Amygdala (tissue), 56 donors: Measurements from ENCODE around the gene DOCK4.
A peak's percentile ranks its signal among the peaks of the same experiment; 100 is the strongest.
"Not testable (repeated sequence)": the region's sequence is repeated elsewhere in the genome, so short reads cannot be mapped to it uniquely, and the experiment has no call there.

Experiments
- DNase-seq, 56 donors: peaks; one replicate each; lab custom pipeline; 2025; lab: John Stamatoyannopoulos, UW

DOCK4 gene

DNA sequence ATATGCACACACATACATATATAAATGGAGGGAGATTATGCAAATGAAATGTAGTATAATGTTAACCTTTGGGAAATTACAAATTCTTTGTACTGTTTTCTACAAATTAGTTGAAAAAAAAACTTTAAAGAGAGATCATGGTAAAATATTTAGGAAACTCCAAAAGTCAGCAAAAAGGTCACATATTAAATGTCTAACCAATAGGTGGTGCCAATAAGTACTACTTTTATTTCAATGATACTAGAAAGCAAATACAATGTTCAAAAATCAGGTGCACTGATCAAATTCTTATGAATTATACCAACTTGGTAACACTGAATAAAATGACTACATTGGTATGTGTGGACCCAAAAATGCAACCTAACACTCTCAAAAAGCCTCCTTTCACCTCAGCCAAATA is 276.9 kb downstream of the DOCK4 start:
- no peak for DNase-seq

DNA sequence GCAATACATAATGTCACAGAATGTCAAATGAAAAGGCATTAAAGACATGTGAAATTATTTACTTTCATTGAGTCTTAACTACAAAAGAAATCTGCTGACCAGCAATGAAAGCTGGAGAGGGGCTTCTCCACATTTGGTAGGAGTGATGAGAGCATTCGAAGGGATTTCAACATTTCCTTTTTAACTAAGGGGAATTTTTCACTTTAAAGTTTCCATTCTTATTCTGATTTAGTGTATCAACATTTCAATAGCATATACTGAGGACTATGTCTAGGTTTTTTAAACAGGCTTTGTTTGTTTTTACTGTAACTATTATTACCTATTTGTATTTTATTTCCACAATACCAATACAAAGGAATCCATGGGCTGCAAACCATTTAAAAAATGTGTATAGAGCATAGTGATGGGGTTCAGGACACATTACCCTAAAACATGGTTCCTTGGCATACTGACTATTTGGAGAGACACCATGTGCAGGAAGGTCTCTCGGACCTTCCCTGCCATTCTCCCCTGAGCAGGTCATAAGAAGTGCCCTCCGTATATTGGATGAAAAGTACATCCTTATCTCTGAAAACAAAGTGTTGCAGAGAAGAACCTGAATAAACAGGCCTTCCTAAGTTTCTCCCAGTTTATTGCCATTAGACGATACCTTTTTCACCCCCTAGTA is 278.7 kb downstream of the DOCK4 start:
- no peak for DNase-seq

DNA sequence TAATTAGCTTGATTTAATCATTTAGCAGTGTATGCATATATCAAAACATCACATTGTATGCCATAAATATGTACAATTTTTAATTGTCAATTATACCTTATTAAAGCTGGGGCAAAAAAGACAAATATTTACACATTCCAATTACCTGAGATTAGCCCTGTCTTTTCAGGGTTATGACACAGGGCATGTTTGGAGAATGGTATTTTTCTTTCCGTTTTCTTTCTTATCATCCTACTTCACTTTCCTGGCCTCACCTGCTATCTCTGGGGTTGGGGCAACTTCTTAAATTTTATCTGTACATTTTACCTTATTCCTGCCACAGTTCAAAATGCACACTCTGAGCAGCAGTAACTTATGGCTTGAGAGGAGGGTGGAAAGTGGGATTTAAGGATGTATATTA is 285.9 kb downstream of the DOCK4 start:
- no peak for DNase-seq

DNA sequence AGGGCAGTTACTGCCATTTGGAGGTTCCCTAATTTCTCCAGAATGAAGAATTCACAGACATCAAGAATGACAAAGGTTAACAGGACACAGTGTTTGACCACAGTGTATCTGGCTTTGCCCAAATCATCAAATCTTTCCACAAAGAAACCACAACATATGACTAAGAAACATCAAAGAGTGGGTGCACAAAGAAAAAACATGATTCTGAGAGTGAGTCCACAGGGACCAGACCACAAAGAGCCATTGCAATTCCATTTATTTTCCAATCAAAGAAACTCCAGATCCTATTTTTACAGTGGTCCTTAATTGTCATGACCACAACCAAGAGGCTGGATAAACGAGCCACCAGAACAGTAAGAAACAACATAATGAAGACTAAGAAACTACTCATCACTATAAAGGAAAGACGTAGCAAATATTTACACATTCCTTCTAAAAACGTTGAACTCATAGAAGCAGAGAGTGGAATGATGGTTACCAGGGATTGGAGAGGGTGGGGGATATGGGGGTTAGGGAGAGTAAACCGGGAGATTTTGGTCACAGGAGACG is 286.5 kb downstream of the DOCK4 start:
- no peak for DNase-seq

DNA sequence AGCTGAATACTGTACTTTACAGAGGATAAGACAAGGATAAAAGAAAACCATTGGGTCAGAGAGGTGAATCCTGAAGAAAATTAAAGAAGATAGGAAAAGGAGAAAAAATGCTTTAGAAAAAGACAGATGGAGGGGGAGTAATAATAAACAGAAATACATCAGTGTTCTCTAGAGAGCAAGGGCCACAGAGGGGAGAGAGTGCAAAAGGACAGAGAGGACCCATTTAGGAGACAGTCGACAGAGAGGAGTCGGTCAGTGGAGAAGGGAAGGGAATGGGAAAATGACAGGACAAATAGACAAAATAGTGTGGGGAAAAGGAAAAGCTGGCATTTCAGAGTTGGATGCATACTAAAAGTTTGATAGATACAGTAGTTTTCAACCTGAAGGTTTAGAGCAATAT is 287.0 kb downstream of the DOCK4 start:
- DNase-seq: no peak

DNA sequence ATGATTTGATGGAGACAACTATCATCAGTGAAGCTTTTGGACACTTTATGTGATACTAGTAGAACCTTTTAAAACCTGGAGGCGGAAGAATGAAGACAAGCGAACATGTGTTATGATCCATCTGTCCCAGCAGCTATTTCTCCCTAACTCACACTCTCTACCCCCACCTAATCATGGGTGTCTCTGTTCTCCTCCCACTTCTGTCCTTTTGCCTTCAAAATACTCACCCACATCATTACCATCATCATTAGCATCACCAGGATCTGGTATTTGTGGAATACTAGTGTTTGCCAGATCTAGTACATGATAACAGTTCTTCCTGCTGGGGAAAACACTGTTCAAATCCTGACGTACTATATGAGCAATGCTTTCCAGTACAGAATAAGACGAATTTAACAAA is 287.7 kb downstream of the DOCK4 start:
- DNase-seq: peak in 4 of 56 donors; percentile 2 to 31 (median 18)

DNA sequence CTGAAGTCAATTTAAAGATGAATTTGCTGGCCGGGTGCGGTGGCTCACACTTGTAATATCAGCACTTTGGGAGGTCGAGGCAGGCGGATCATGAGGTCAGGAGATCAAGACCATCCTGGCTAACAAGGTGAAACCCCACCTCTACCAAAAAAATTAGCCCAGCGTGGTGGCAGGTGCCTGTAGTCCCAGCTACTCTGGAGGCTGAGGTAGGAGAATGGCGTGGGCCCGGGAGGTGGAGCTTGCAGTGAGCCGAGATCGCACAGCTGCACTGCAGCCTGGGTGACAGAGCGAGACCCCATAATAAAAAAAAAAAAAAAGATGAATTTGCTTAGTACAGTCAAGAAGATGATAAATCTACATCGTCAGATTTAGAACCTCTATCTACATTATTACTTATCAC is 288.8 kb downstream of the DOCK4 start:
- DNase-seq: not testable (repeated sequence)

DNA sequence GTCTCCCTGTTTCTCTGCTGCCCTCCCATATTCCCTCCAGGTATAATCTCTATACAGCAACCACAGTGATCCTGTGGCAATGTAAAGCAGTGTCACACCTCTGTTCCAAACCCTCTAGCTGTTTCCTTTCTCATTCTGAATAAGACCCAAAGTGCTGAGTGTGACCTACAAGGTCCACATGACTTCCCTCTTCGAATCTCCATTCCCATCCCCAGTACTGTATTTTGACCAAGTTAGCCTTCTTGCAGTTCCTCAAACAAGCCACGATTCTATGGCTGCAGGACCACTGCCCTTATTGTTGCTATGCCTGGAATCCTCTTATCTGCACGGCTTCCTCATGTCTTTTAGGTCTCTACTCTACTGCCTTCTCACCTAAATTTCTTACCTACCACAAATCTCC is 291.9 kb downstream of the DOCK4 start:
- DNase-seq: peak in 2 of 56 donors; percentile 9 to 15

DNA sequence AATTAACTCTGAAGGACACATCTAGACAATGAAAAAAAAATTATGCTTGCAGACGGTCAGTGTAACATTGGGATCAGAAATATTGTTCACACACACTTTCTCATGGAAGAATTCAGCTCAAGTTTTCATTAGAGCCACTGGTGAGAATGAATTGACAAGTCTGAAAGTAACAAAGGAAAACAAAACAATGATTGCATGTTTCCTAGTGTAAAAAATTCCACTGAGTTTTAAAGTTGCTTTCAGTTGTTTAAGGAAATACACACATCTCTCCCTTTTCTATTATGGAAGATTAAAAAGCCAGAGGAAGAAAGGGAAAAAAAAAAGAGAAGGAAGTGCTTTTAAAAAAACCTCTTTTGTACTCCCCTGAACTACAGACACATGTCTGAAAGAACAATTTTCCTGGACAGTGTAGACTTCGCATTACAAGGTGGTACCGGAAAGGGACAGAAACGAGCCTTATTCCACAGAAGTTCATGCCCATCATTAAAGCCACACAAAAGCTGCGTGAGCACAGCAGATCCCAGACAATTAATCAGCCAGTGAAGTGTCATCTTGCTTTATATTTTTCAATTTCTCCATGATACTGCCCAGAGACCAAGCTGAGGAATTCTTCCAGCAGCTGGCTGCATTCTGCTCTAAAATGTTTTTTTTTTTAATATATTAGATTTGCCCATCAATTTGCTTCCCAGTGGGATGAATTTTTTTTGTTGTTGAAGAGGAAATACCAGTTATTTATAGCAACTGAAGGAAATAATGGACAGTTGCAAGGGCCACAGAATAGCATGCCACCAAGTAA is 294.8 kb downstream of the DOCK4 start:
- no peak for DNase-seq

DNA sequence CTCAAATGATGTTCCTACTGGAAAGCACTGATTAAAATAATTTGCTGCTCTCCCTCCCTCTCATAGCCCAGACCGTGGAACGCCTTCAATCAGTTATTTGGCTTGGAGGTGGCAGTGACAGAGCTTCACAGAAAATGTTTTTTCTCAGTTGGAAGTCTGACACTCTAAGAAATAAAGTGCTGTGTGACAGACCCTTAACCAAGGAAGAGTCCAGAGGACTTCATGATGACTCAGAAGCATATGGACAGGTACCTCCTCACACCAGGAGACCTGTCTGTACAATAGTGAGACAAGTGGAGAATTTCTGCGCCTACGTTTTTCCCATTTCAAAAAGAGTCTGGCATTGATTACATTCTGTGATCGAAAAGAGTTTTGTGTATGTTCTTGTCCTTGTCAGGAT is 295.5 kb downstream of the DOCK4 start:
- DNase-seq: no peak

DNA sequence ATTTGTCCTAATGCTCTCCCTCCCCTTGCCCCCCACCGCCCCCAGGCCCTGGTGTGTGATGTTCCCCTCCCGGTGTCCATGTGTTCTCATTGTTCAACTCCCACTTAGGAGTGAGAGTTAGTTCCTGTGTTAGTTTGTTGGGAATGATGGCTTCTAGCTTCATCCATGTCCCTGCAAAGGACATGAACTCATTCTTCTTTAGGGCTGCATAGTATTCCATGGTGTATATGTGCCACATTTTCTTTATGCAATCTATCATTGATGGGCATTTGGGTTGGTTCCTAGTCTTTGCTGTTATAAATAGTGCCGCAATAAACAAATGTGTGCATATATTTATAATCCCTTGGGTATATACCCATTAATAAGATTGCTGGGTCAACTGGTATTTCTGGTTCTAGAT is 297.5 kb downstream of the DOCK4 start:
- DNase-seq: not testable (repeated sequence)

DNA sequence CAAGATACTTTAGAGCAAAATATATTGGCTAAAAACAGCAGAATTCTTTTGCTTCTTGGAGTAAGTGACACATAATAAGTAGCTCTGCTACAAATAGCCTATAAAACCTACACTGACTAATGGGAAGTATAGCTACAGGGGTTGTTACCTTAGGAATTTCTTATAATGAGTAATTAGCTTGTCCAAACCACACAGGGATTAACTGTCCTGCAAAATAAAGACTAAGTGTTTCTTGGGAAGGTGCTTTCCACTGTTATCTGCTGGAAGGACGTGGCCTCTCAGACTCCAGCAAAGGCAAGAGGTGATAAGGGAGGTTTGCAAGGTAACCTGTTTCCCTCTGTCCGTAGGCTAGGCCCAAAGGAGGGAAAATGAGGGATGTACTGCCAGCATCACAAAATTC is 302.4 kb downstream of the DOCK4 start:
- DNase-seq: no peak

DNA sequence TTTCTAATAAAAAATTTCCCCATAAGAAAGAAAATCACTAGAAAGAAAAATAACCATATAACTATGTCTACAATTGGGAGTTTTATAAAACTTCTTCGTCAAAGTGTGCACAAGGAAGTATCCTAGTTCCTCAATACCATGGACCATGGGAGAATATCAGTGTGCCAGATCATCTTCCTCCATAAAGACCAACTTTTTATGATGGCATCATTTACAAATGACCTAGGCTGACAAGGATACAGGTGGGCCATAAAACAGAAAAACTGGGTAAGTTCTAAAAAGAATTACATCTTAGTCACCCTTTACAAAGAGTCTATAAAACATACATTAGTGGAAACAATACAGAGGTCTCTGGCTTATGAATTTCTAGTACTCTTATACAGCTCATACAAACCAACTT is 303.2 kb downstream of the DOCK4 start:
- DNase-seq: no peak

DNA sequence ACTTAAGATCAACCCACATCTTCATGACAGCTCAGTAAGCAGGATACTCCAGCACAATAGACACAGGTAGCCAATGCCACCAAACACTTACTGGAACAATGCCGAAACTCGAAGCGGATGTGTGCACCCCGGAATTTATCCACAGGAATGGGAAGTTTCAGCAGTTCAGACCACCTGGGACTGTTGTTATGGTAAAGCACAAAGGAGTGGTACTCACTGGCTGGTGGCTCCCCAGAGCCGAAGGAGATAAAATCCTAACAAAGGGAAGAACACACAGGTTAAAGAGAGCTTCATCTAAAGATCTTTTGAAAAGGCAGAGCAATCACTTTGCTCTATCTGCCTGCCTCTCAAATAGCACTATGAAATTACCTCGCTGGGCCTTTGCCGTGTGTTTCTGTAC is 305.9 kb downstream of the DOCK4 start:
- no peak for DNase-seq

DNA sequence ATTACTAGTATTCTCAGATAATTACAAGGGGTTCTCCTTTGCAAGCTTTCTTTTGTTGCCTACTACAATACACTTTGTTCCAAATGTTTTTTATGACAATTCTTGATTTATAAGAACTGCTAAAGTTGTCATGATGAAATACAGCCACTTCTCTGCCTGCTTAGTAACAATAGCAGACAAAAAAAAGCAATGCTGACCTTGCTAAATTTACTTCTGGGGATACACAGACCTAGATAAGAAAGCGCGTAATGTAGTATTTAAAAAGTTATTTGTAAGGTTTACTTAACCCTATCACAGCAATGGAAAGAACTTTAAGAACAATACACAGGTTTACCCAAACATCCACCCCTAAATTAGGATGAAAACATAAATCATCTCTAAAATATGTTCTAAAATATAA is 311.1 kb downstream of the DOCK4 start:
- no peak for DNase-seq

DNA sequence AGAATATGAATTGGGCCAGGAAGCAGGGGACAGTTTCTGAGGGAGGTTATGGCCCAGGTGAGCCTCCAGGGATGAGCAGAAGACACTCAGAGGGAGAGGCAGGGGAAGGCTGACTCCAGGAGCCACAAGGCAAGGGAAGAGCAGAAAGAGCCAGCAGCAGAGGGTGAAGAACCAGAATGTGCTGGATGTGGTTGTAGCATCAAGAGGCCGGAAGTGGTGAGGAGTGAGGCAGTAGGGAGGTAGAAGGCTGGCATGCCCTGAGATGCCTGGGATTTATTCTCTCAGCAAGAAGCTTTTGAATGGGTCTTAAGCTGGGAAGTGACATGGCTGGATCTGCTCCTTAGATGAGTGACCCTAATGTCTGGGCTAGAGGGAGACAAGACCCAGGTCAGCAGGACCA is 311.7 kb downstream of the DOCK4 start:
- DNase-seq: no peak

DNA sequence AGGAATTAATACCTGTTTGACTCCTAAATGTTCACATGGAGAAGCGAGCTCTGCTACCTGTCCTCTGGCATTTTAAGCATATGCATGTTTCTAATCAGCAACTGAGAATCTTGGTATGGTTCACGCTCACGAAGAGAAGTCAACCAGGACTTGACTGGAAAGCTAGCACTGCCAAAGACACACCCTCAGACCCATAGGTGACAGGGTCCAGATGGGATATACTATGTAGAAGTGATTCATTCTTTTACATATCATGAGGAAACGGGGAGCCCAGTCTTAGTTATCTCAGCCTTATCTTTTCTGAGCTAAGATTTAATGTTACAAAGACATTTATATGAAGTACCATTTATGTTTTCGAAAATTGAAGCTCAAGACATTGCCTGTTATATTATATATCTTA is 313.0 kb downstream of the DOCK4 start:
- no peak for DNase-seq

DNA sequence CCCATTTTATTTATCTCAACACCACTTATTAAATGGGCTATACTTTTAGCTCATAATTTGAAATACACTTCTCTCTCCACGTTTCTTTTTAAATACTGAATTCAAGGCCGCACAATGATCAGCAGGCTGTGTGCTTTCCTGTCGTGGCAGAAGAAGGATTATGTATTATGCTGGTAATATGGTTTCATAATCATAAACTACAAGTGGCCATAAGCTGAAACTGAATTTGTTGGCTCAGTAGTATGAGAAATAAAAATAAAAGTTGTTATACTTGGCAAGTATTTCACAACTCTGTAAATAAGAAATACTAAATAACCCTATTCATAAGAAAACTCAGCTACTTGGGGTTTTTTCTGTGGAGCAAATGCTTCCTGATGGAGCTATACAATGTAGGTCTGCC is 313.6 kb downstream of the DOCK4 start:
- DNase-seq: no peak

DNA sequence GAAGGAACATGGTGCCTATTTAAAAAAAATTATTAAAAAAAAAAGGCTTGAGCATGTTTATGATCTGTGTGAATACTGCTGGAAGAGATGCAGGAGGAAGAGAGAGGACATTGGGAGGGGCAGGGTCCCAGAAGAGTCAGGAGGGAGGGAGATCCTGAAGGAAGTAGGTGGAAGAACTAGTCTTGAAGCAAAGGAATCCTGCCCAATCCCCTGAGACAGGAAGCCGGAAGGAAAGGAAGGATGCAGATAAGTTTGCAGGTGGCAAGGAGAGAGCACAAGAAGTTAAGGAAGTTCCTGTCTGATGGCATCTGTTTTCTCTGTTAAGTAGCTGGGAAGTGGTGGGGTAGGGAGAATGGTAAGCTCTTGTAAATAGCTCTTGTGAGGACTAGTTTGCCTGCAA is 318.5 kb downstream of the DOCK4 start:
- DNase-seq: no peak

DNA sequence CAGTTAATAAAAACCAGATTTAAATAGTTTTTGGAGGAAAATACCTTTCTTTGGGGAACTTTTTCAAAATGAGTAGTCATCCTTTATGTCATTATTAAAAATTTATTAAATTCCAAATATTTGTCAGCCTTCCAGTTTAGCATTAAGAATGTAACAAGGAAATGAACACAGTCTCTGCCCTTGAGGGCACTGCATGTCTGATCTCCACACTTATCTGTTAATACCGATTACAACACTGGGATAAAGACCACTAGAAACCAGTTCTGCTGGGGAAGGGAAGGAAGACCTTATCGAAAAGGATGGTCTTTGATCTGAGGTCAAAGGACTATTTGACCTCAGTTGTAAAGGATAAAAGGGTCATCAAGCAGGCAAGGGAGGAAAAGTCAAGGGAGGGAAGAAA is 320.0 kb downstream of the DOCK4 start:
- DNase-seq: no peak

DNA sequence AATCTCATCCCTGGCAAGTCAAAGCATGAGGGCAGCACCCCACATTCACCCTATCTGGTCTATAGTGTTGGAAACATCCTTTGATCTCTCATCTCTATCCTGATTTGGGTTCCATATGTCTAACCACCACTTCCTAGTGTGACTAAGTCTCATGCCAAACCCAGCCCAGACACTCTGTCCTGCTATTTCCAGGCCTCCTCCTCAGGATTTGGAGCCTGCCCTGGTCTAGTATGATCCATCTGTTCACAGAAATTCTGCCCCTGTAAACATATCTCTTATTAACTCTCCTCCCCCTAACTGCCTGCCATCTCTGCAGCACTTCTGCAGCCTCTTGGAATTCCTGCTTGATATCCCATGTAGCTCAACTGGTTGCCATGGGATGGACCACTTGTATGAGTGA is 323.0 kb downstream of the DOCK4 start:
- no peak for DNase-seq

DNA sequence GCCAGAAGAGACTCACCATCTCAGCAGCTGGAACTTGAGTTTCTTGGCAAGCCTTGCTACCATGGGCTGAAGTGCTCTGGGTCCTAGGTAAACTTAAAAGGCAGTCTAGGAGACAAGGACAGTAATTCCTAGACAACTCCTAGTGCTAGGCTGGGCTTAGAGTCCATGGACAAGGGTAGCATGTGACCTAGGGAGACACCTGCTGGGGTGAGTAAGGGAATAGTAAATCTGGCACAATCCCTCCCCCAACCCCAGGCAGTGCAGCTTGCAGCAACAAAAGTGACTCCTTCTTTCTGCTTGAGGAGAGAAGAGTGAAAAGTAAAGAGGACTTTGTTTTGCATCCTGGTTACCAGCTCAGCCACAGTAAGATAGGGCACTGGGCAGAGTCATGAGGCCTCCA is 327.4 kb downstream of the DOCK4 start:
- DNase-seq: no peak
